ENCODE results near the gene CCDC7.

DNA sequence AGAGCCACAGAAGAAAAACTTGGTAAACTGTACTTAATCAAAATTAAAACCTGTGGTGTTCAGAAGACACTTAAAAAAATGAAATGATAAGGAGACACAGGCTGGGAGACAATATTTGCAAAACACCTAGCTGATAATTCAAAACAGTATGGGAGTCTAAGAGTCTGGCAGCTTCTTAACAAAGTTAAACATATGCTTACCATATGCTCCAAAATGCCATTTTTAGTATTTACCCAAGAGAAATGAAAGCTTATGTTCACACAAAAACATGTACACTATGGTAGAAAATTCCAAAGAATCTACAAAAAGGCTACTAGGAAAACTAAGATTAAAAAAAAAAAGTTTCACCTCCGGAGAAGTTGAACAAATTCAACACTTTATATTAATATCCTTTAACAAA, 463.5 kb downstream of the CCDC7 start:
- TF ChIP-seq, protein P1, sequence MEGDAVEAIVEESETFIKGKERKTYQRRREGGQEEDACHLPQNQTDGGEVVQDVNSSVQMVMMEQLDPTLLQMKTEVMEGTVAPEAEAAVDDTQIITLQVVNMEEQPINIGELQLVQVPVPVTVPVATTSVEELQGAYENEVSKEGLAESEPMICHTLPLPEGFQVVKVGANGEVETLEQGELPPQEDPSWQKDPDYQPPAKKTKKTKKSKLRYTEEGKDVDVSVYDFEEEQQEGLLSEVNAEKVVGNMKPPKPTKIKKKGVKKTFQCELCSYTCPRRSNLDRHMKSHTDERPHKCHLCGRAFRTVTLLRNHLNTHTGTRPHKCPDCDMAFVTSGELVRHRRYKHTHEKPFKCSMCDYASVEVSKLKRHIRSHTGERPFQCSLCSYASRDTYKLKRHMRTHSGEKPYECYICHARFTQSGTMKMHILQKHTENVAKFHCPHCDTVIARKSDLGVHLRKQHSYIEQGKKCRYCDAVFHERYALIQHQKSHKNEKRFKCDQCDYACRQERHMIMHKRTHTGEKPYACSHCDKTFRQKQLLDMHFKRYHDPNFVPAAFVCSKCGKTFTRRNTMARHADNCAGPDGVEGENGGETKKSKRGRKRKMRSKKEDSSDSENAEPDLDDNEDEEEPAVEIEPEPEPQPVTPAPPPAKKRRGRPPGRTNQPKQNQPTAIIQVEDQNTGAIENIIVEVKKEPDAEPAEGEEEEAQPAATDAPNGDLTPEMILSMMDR (IDR thresholded peaks at IDR 0.05; ENCODE audit: insufficient read depth, low read depth, low read length): no peak
- TF ChIP-seq EZH2 (IDR thresholded peaks at IDR 0.05; ENCODE audit: insufficient read depth, low read length): no peak
